IPS DF 4.7 (cell line): ENCODE results near the gene STRIP1.
"Not testable (repeated sequence)": the region's sequence is repeated elsewhere in the genome, so short reads cannot be mapped to it uniquely, and the experiment has no call there.

ENCODE experiments used
- DNase-seq: peaks from one replicate; pipeline ENCODE4 v3.0.0-alpha.2; 2013; ENCODE audit warnings: low spot score; ENCODE audit errors: extremely low read depth

STRIP1 gene

GRCh38 chr1:110068646-110069403 lies 34.4 kb downstream of the STRIP1 start:
- no peak for DNase-seq

GRCh38 chr1:110069404-110070281 lies 35.2 kb downstream of the STRIP1 start:
- DNase-seq = no peak

DNA sequence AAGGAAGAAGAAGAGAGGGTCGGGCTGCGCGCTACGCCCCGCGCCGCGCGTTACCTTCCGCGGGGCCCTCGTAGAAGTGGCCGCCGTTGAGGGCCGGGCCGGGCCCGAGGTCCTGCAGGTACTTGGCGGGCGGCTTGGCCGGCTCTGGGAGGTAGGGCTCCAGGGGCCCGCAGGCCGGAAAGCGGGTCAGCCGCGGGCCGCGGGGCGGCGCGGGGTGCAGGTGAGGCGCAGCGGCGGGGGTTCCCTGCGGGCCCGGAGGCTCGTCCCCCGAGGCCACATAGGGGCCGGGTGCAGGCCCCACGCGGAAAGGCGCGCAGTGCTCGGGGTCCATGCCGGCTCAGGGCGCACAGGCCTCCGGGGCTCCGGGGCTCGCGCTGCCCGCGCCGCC lies 35.9 kb downstream of the STRIP1 start:
- DNase-seq = no peak

- DNase-seq = no peak
Observed at GRCh38 chr1:110070671-110071242, 36.3 kb downstream of the STRIP1 start, which contains the start of gene ALX3. Gene ALX3 (minus strand): TSS chr1:110070672. CDS start chr1:110070612, 60 bp downstream.

GRCh38 chr1:110074166-110074565 lies 39.7 kb downstream of the STRIP1 start:
- DNase-seq = no peak

DNA sequence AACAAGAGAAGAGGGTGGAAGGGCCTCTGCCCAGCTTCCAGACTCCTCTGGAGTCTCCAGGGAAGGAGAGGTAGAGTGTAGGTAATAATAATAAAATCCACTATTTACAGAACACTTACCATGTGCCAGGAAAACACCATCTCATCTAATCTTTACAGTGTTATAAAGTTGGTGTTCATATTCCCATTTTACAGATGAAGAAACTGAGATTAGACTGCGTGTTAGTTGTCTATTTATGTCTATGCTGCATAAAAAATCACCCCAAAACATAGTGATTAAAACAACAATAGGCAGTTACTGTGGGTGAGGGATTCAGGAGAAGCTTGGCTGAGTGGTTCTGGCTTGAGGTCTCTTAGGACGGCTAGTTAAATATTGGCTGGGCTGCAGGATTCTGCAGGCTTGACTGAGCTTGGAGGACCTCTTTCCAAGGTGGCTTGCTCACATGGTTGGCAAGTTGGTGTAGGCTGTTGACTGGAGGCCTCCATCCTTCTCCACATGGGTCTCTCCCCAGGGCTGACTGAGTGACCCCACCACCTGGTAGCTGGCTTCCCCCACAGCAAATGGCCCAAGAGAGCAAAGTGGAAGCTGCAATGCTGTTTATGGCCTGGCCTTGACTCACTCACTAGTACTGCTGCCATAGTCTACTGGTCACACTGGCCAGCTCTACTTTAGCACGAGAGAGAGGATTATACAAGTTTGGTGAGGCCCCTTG lies 42.5 kb downstream of the STRIP1 start:
- DNase-seq = no peak

GRCh38 chr1:110079995-110080394 lies 45.6 kb downstream of the STRIP1 start:
- DNase-seq = not testable (repeated sequence)

GRCh38 chr1:110081061-110081460 lies 46.6 kb downstream of the STRIP1 start:
- DNase-seq = no peak

GRCh38 chr1:110082477-110082876 lies 48.1 kb downstream of the STRIP1 start:
- no peak for DNase-seq

DNA sequence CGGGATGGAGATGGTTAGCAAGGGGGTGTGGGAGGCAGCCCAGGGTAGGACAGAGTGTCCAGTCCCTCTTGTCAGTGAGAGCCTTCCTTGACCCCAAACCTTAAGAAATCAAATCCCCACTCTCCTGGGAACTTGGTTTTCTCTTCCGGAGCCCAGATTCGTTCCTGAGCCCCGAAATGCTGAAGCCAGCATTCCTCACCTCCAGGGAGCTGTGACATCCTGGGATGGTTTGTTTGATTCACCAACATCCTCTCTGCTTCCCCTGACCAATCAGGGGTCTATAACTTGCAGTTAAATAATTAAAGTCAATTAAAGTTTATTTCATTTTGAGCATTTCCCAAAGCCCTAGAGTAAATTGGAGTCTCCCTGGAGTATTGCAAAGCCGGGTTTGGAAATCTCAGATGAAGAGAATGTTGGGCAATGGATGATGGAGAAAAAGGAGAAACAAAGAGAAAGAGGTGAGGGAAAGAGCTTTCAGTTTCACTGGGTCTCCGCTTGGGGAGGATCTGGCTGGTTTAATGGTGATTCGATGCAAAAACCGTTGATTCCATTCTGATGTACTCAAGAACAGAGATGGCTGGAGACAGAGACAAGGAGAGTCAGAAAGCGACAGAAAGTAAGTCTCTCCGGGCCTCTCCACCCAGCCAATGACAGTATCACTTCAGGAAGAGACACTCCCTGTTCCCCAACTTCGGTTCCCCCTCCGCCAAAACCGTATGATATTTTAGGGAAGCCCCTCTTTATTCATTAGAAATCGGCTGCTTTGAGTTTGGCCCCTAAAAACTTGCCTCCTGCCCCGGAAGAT lies 48.8 kb downstream of the STRIP1 start:
- DNase-seq = no peak

DNA sequence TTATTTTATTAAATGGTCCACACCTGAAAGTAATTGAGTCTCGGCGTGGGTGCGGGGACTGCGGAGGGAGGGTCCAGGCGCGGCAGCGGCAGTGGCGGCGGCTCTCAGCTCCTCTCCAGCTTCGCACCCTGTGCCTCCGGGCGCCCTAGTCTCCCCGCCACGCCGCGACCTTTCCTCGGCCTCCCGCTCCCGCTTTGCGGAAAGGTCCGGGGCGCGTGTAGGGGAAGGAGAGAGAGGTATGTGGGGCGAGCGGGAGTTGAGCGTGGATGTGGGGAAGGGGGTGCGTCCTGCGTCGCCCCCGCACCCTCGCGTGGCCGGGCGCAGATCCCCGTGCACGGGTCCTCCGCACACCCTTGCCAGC lies 49.4 kb downstream of the STRIP1 start:
- no peak for DNase-seq

- DNase-seq = no peak
Observed at GRCh38 chr1:110084227-110085078, 50.0 kb downstream of the STRIP1 start.

- no peak for DNase-seq
Observed at GRCh38 chr1:110085671-110086070, 51.2 kb downstream of the STRIP1 start.

- DNase-seq = no peak
Observed at GRCh38 chr1:110086961-110087360, 52.5 kb downstream of the STRIP1 start.

DNA sequence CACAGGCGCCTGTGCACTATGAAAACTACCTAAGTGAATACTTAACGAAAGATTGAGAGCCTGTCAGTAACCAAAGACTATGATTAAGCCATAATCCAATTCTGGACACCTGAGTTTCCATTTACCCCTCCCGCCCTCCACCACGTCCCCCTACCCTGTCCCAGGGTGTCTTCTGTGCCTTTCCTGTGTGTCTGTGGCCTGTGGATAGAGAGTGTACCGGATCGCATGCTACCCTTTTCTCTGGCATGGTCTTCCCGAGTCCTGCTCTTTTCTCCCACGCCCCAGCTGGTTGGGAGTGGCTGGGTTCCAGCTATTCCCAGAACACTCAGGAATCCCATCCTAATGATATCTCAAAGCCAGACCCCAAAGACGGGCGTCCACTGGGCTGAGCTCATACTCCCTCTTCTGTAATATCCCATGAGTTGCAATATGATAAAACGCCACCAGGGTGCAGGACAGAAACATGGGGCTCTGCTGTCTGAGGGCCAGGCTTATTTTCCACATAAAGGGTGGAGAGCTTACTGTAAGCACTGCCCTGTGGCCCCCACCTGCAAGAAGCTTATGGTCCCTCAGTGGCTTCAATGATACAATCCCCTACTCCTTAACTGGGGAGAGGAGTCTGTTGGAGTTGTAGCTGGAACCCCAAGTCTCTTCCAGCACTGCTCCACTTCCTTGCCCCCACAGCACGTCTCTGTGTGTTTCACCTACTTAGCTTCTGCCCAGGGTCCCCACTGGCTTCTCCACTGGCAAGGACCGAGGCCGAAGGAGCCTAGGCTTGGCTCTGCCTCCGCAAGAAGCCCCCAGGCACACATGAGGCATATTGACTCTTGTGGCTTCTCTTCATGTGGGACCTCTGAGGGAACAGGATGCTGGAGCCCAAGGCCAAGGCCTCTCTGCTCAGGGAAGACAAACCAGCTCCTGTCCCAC lies 53.7 kb downstream of the STRIP1 start:
- DNase-seq = no peak

DNA sequence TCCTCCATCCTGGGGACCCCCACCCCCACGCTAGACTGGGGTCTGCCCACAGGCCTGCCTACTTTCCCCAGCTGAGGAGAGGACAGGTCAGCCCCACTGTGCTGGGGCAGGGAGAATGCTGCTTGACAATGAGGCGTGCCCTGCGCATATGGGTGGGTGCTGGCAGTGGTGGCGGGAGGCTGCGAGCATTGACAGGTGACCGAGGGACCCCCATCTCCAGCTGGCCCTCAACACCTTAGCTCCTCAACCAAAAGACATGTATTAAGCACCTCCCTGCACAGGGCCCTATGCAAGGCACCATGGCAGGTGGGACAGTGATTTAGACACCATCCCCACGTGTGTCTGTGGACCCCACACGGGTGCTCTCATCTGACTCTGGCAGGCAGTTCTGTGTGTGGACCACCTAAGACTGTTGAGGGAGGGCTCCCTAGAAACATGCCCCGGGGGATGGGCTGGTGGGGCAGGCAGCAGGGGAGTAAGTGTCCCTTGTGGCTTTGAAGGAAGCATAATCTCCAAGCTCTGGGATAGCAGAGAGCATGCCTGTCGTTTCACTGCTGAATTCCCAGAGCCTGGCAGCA lies 54.4 kb downstream of the STRIP1 start:
- no peak for DNase-seq

- no peak for DNase-seq
Observed at GRCh38 chr1:110089561-110090275, 55.3 kb downstream of the STRIP1 start.

- DNase-seq = no peak
Observed at GRCh38 chr1:110091381-110091780, 57.0 kb downstream of the STRIP1 start.
